ENCODE measurements around the gene SYNE2.

Gene SYNE2

DNA sequence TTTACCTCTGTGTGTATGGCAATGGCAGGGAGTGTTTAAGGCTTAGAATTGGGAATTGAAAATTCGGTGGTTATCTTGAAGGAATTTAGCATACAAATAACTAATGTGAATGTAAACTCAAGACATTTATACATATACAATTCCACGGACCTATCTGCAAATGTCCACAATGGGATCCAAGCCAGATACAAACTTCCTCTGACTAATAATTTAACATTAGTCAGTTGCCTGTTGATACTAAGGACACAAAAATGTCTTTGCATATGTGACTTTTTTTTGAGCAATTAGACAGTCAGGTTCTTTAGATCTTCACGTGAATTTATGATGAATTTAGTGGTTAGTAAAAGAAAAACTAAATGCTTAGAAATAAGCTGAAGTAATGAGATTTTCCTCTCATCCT is 400.9 kb downstream of the SYNE2 start:
- TF ChIP-seq JUND (IDR thresholded peaks at IDR 0.05; ENCODE audit: low read depth), result no peak
- DNase-seq (ENCODE audit: low read depth in 1 of 2, low spot score in 1 of 2), result no peak
- in situ Hi-C loops (cut with HindIII; ENCODE audit: low pct_unique_long_range_greater_than_20kb, low sequenced_read_pairs), result no loop called here

DNA sequence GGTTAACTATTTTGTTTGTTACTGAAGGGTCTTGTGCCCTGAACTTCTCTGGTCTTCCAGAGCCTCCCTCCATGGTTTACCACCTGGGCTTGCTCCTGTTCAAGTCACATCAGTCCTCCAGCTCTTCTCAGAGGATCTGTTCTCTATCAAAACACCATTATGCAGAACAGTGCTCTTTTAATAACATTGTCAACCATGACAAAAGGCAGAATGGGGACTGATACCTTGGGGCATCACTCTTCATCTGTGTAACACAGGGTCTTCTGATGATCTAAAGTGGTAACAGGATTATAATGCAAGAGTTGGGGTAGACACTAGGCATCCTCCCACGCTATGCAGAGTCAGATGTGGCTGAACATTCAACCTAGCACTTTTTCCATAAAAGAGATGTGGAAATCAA is 403.0 kb downstream of the SYNE2 start:
- TF ChIP-seq JUND (IDR thresholded peaks at IDR 0.05; ENCODE audit: low read depth), result no peak
- in situ Hi-C loops (cut with HindIII; ENCODE audit: low pct_unique_long_range_greater_than_20kb, low sequenced_read_pairs), result no loop called here
- DNase-seq (ENCODE audit: low read depth in 1 of 2, low spot score in 1 of 2), result no peak

DNA sequence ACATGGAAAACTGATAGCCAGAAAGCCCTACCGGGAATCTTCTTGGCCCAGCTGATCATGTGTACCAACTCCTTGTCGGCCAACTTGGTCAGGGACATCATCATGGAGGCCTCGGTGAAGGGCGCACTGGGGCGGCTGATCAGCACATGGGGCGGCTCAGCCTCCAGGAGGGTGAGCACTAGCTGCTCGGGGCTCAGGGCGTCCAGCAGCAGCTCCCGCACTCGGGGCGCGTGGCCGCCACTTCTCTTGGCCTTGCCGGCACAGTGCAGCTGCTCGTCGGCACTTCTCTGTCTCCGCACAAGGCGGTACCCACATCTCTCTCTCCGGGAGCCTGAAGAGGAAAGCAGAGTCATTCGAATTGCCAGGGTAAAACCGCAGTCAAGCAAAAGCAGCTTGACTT is 407.6 kb downstream of the SYNE2 start:
- no peak for TF ChIP-seq JUND (IDR thresholded peaks at IDR 0.05; ENCODE audit: low read depth)
- DNase-seq (ENCODE audit: low read depth in 1 of 2, low spot score in 1 of 2), result no peak
- in situ Hi-C loops (cut with HindIII; ENCODE audit: low pct_unique_long_range_greater_than_20kb, low sequenced_read_pairs), result no loop called here

DNA sequence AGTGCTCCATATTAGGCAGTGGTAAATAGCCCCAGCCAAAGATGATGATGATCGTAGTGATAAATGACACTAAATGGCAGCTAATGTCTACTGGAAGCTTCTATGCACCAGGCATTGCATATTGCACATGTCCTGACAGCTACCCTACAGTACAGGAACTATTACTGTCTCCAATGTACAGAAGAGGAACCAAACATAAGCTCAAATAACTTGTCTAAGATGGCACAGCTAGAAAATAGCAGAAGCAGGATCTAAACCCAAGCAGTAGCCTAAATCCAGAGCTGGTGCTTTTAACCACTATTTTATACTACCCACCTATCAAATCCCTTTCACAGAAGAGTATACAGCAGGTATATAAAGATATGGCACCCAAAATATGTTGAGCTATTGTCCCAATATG is 412.4 kb downstream of the SYNE2 start:
- no peak for TF ChIP-seq JUND (IDR thresholded peaks at IDR 0.05; ENCODE audit: low read depth)
- no peak for DNase-seq (ENCODE audit: low read depth in 1 of 2, low spot score in 1 of 2)
- in situ Hi-C loops (cut with HindIII; ENCODE audit: low pct_unique_long_range_greater_than_20kb, low sequenced_read_pairs), result no loop called here

DNA sequence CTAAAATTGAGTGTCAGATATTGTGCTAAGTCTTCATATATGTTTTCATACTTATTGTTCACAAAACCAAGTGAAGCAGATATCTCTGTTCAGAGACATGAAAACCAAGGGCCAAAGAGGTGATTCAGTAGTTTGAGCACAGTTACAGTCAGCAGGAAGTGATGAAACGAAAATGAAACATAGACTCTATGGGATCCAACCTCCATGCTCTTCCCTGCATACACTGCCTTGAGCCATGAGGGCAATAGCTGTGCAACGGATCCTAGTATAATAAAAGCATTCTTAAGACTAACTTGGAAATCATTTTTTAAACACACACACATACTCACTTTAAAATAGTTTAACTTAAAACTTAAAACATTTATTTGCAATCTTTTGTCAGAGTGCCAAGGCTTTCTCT is 413.4 kb downstream of the SYNE2 start:
- DNase-seq (ENCODE audit: low read depth in 1 of 2, low spot score in 1 of 2), result no peak
- in situ Hi-C loops (cut with HindIII; ENCODE audit: low pct_unique_long_range_greater_than_20kb, low sequenced_read_pairs), result no loop called here
- no peak for TF ChIP-seq JUND (IDR thresholded peaks at IDR 0.05; ENCODE audit: low read depth)

DNA sequence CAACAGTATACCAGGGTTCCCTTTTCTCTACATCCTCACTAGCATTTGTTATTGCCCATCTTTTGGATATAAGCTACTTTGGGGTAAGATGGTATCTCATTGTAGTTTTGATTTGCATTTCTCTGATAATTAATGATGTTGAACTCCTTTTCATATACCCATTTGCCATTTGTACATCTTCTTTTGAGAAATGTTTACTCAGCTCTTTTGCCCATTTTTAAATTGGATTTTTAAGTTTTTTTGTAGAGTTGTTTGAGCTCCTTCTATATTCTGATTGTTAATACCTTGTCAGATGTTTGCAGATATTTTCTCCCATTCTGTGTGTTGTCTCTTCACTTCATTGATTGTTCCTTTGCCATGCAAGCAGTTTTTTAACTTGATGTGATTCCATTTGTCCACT is 419.2 kb downstream of the SYNE2 start:
- in situ Hi-C loops (cut with HindIII; ENCODE audit: low pct_unique_long_range_greater_than_20kb, low sequenced_read_pairs), result no loop called here
- TF ChIP-seq JUND (IDR thresholded peaks at IDR 0.05; ENCODE audit: low read depth), result no peak
- no peak for DNase-seq (ENCODE audit: low read depth in 1 of 2, low spot score in 1 of 2)
